Fibroblast of gingiva (primary cell): ENCODE results near the gene FBXW9.
A peak's percentile ranks its signal among the peaks of the same experiment; 100 is the strongest.

Experiments
- DNase-seq: peaks from one replicate; pipeline ENCODE4 v3.0.0-alpha.2; 2011; ENCODE audit warnings: low read depth

FBXW9 gene

DNA sequence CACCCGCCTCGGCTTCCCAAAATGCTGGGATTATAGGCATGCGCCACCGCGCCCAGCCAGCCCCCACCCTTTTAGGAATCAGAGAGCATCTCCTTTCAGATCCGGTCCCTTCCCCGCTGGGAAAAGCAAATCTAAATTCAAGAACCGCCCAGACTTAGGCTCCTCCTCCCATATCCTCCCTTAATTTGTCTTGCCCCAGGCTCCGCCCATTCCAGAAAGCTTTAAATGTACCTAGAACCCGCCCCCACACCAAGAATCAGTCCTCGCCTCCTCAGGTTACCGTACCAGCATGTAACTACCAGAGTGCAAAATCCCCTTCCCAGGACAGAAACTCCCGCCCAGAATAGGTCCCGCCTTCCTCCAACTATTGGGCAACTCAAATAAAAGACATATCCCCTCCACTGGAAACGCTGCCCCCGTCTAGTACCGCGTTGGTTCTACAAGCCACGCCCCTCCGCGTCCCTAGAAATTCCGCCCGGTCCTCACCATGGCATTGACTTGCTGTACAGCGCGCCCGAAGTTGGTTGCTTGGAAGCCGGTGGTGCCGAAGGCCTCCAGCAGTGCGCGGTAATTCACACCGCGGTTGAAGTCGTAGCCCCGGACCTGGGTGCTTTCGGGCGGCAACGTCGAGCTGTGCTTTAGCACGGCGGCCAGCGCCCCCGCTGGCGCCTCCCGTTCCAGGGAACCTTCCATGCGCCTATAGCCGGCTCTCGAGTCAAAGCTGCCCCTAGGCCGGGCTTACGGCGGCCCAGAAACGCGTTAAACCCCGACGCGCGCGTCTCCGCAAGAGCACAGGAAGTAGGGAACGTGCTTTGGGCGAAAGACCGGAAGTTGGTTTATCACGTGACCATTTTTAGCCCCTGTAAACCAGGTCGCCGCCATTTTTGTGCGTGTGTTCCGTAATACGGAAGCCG, 15.1 kb downstream of the FBXW9 start, which contains the start of gene DHPS:
Gene DHPS (minus strand): TSS at position 807 of the 914 bp plus-strand sequence. CDS start 114 bp downstream, at position 693.
- DNase-seq = peak; percentile 97

DNA sequence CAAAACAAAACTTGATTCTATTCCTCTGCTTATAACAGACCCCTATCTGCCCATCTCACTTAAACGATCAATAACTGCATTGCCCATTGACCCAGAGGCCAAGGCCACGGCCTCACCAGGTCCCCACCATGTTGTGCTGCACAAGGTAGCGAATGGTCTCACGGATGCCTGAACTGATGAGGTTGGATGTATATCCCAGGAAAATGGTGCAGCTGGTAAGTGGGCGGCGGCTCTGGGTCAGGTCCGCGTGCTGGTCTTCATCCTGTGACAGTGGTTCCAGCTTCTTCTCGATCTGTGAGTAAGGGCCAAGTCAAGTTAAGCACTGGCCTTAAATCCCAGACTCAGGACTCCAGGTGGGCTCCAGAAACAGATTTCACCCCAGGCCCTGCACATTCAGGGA, 16.4 kb downstream of the FBXW9 start:
- DNase-seq = no peak

DNA sequence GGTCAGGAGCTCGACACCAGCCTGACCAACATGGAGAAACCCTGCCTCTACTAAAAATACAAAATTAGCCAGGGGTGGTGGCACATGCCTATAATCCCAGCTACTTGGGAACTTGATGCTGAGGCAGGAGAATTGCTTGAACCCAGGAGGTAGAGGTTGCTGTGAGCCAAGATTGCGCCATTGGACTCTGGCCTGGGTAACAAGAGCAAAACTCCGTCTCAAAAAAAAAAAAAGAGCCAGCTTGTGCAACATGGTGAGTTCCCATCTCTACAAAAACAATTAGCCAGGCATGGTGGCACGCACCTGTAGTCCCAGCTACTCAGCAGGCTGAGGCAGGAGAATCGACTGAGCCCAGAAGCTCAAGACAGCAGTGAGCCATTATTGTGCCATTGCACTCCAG, 18.4 kb downstream of the FBXW9 start:
- DNase-seq = peak; percentile 31

DNA sequence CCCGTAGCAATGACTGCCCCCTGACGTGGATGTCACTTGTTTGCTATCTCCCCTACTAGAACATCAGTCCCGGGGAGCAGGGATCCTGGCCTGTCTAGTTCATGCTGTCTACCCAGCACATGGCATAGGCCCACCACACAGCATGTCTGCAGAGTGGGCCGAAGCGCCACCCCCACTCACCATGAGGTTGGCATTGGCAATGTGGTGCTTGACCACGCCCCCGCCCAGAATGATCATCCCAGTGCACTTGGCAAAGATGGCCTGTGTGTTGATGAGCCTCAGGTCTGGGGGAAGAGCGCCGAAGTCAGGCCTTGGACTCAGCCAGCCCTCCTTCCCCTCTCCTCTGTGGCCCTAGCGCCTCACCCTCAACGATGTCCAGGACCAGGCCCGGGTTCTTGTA, 19.5 kb downstream of the FBXW9 start:
- no peak for DNase-seq

DNA sequence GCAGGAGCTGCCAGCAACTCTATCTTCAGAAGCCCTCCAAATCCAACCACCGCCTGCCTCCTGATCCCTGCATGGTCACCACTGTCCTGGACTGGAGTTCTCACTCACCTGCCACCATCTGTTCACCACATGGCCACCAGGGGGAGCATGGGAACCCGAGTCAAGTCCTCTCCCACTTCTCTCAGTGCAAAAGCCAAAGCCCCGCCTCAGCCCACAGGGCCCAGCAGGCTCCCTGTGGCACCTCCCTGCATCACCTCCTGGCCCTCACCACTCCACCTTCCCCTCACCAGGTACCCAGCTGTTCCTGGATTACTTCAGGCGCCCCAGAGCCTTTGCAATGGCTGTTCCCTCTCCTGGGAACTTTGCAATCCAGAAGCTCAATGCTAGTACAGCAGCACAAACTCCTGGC, 20.0 kb downstream of the FBXW9 start:
- peak; percentile 55 for DNase-seq

DNA sequence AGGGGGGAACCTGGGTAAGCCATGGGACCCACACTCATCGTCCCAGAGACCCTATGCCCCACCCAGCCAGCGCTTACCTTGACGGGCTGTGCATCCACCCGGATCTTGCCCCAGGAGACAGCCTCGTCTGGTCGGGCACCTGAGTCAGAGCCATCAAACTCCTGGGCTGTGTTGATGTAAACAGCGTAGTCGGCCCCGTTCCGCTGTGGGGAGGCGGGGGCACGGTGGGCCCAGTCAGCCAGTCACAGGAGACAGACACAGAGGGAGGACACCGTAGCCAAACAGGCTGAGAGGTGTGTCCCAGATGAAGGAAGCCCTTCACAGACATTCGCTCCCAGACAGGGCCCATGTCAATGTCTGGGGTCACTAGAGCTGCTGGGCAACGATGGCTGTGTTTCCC, 20.5 kb downstream of the FBXW9 start:
- no peak for DNase-seq

- no peak for DNase-seq
These were observed 21.0 kb downstream of the FBXW9 start for GRCh38 chr19:12675399-12675798.

- DNase-seq = no peak
These were observed 23.7 kb downstream of the FBXW9 start for GRCh38 chr19:12672744-12673143.

DNA sequence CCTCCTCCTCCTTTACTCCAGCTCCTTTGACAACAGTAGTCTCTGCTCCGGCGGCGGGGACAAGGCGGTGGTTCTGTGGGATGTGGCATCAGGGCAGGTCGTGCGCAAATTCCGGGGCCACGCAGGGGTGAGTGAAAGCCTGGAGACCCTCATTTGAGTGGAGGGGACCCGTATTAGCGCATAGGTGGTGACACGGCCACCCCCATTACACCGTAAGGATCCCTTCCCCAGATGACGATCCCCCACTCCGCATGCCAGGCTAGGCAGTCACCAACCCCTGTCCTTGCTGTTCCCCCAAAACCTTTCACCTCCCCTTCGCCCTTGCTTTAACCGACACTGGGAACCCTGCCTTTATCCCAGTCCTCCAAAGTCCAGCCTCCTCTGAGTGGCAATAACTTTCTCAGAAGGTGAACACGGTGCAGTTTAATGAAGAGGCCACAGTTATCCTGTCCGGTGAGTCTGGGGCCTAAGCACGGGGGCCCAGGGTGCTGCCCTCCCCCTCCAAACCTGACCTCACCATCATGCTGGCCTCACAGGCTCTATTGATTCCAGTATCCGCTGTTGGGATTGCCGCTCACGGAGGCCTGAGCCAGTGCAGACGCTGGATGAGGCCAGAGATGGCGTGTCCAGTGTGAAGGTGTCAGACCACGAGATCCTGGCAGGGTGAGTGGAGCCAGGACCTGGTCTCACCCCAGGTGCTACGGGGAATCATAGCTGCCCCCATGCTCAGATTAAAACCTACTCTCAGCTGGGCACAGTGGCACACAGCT, 26.1 kb downstream of the FBXW9 start:
- no peak for DNase-seq

GRCh38 chr19:12669270-12670158, 26.9 kb downstream of the FBXW9 start:
- peak; percentile 83 for DNase-seq

GRCh38 chr19:12668932-12669269, 27.5 kb downstream of the FBXW9 start:
- peak; percentile 66 for DNase-seq

- no peak for DNase-seq
These were observed 28.1 kb downstream of the FBXW9 start for GRCh38 chr19:12668346-12668745.

- DNase-seq = no peak
These were observed 28.6 kb downstream of the FBXW9 start for GRCh38 chr19:12667731-12668302.

DNA sequence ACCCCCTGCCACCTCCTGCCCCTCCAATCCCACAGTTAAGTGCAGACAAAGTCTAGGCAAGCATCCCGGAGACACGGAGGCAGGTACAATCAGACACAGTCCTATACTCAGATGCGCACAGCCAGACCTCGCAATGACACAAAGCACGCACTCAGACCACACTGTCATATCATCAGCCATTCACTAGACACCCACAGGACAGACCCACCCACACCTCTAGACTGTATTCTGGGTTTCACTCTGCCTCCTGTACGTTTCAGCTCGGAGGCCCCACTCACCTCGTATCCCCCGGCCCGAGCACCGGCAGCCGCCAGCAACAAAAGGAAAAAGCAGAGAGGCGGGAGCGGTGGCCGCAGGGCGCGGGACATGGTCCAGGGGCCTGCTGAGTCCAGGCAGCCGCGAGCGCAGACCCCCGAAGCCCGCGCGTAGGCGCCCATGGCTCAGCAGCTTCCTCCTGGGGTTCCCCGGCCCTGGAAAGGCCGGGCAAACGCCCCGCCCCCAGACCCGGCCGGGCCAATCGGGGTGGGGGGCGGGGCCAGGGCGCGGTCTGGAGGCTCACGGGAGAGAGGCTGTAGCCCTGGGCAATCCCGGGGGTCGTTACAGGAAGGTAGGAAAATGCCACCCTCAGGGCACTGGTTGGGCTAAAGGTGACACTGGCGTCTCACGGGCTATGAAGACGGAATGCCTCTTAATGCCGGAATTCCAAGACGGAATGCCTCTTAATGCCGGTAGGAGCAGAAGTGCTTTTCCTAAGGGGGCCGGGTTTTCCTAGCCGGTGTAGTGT, 30.0 kb downstream of the FBXW9 start, which contains the start of the genes MAN2B1 and WDR83:
Gene MAN2B1 (minus strand): TSS at position 478 of the 784 bp plus-strand sequence. CDS start 41 bp downstream, at position 437.
Gene WDR83 (plus strand): TSS at position 543 of the 784 bp plus-strand sequence. CDS start 2,984 bp downstream, outside the sequence.
- DNase-seq = peak; percentile 46

GRCh38 chr19:12665671-12666264, 30.7 kb downstream of the FBXW9 start:
- no peak for DNase-seq

DNA sequence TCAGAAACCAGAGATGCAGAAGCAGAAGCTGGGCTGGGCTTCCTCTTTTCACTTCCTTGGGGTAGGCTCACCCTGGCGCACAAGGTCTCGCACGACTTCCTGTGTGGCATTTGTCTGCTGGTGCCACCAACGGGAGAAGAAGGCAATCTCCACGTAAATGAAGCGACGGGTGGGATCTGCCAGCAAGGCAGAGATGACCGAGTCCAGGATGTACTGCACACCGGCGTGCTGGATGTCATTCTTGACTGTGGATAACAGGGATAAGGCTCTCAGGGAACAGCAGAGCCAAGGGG, 31.2 kb downstream of the FBXW9 start:
- no peak for DNase-seq

DNA sequence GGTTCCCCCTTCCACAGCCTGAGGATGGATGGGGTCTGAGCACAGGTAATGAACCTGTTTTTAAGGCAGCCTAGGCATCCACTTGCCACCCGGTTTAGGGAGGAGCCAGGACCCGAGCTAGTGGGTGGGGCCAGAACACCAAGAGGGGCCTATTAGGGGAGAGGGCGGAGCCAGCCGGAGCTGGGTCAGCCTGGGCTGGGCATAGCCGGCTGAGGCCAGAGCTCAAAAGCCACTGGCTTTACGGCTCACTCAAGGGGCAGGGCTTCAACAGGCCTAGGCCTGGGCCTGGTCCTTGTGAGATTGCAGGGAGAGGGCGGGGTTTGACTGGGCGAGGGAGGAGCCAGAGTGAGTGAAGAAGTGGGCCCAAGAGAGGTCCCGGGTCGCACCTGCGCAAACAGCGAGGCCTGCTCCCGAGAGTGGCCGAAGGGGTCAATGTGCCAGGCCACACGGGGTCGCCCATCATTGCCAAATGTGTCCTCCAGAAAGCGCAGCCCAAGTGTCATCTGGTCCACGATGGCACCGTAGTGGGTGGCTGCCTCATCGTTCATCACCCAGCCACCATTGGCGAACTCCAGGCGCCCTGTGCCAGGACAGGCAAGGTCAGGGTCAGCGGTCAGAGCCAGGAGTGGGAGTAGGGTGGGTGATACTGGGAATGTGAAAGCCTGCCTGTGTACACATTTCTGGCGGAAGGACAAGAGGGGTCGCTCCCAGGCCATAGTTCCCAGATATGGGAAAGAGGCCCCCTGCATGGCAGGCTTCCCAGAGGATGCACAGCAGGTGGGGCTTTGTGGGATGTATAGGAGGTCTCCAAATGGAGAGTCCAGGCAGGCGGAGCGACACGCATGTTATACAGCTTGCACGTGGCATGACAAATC, 31.8 kb downstream of the FBXW9 start:
- no peak for DNase-seq

DNA sequence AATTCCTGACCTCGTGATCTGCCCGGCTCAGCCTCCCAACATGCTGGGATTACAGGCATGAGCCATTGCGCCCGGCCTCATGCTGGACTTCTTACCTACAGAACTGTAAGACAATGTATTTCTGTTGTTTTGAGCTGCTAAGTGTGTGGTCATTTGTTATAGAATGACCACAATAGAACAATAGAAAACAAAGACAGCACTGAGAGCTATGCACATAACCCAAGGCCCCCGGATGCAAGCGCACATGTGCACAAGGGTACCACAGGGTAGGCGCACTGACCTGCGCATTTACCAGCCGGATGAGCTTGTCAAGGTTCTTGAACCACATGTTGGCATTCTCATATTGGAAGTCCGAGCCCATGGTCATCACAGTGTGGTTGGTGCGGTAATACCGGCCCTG, 35.5 kb downstream of the FBXW9 start:
- no peak for DNase-seq

- no peak for DNase-seq
These were observed 38.5 kb downstream of the FBXW9 start for GRCh38 chr19:12657966-12658365.
